Testis (tissue), 2 donors: ENCODE results near the gene BAIAP2L1.

Experiments used
- POLR2A ChIP-seq: fragments of 450-650 bp; IDR thresholded peaks from one replicate; pipeline ENCODE4 v1.6.1; 2017; ENCODE audit warnings: antibody characterized with exemption, mild to moderate bottlenecking, moderate library complexity
- TF ChIP-seq, protein P1 (sequence below), 3 experiments: fragments of 450-650 bp in 2 of 3; fragments of 200-600 bp in 1 of 3; sonication (generic) in 1 of 3; IDR thresholded peaks; one replicate each; pipeline ENCODE4 v1.5.1; 2016 to 2019; ENCODE audit warnings: antibody characterized with exemption in 3 of 3, mild to moderate bottlenecking in 2 of 3, moderate library complexity in 1 of 3

- TF ChIP-seq, protein P1, sequence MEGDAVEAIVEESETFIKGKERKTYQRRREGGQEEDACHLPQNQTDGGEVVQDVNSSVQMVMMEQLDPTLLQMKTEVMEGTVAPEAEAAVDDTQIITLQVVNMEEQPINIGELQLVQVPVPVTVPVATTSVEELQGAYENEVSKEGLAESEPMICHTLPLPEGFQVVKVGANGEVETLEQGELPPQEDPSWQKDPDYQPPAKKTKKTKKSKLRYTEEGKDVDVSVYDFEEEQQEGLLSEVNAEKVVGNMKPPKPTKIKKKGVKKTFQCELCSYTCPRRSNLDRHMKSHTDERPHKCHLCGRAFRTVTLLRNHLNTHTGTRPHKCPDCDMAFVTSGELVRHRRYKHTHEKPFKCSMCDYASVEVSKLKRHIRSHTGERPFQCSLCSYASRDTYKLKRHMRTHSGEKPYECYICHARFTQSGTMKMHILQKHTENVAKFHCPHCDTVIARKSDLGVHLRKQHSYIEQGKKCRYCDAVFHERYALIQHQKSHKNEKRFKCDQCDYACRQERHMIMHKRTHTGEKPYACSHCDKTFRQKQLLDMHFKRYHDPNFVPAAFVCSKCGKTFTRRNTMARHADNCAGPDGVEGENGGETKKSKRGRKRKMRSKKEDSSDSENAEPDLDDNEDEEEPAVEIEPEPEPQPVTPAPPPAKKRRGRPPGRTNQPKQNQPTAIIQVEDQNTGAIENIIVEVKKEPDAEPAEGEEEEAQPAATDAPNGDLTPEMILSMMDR (IDR thresholded peaks at IDR 0.05): no peak
- no peak for TF ChIP-seq POLR2A
Observed at GRCh38 chr7:98368716-98369115, 32.2 kb downstream of the BAIAP2L1 start.
